Activated T-cell treated with anti-CD3 and anti-CD28 coated beads, Interleukin-2, amount 50 U/mL, for 48 hours (primary cell): ENCODE data around the gene OSGEP.
A peak's percentile ranks its signal among the peaks of the same experiment; 100 is the strongest.

Experiments used
- DNase-seq, 2 experiments: peaks; one replicate each; pipeline ENCODE4 v3.0.0-alpha.2; 2020

Gene OSGEP

GRCh38 chr14:20454516-20455354 lies at the start of gene OSGEP, which contains the start of gene APEX1:
Gene OSGEP (minus strand): TSS chr14:20454812. CDS start chr14:20454683, 129 bp downstream.
Gene APEX1 (plus strand): TSS chr14:20455226. CDS start chr14:20455646, 420 bp downstream.
- peak; percentile 97 to 98 for DNase-seq

GRCh38 chr14:20503898-20504297 lies 49.3 kb upstream of the OSGEP start:
- no peak for DNase-seq

GRCh38 chr14:20501346-20501745 lies 46.7 kb upstream of the OSGEP start:
- no peak for DNase-seq

GRCh38 chr14:20499881-20500280 lies 45.3 kb upstream of the OSGEP start:
- DNase-seq: no peak

- DNase-seq: no peak
Measured at GRCh38 chr14:20499108-20499507, 44.5 kb upstream of the OSGEP start.

- DNase-seq: no peak
Measured at GRCh38 chr14:20498622-20499021, 44.0 kb upstream of the OSGEP start.

GRCh38 chr14:20494935-20495766 lies 40.5 kb upstream of the OSGEP start:
- no peak for DNase-seq

- DNase-seq: no peak
Measured at GRCh38 chr14:20493634-20494033, 39.0 kb upstream of the OSGEP start.

- DNase-seq: no peak
Measured at GRCh38 chr14:20492486-20492885, 37.9 kb upstream of the OSGEP start.

- DNase-seq: no peak
Measured at GRCh38 chr14:20490563-20490962, 36.0 kb upstream of the OSGEP start.

GRCh38 chr14:20489093-20489994 lies 34.7 kb upstream of the OSGEP start:
- DNase-seq: no peak

GRCh38 chr14:20487396-20487725 lies 32.7 kb upstream of the OSGEP start:
- no peak for DNase-seq

GRCh38 chr14:20486684-20487395 lies 32.2 kb upstream of the OSGEP start:
- DNase-seq: no peak

- no peak for DNase-seq
Measured at GRCh38 chr14:20485900-20486299, 31.3 kb upstream of the OSGEP start.

- no peak for DNase-seq
Measured at GRCh38 chr14:20482382-20482781, 27.8 kb upstream of the OSGEP start.

- DNase-seq: no peak
Measured at GRCh38 chr14:20478894-20479293, 24.3 kb upstream of the OSGEP start.

- no peak for DNase-seq
Measured at GRCh38 chr14:20477211-20477876, 22.7 kb upstream of the OSGEP start.

GRCh38 chr14:20476776-20477175 lies 22.2 kb upstream of the OSGEP start:
- DNase-seq: no peak

GRCh38 chr14:20472536-20473169 lies 18.0 kb upstream of the OSGEP start:
- no peak for DNase-seq

- DNase-seq: no peak
Measured at GRCh38 chr14:20470603-20470901, 15.9 kb upstream of the OSGEP start.

GRCh38 chr14:20469890-20470602 lies 15.4 kb upstream of the OSGEP start:
- peak; percentile 72 to 73 for DNase-seq
